ENCODE results near the gene DSCAML1.

Gene DSCAML1

DNA sequence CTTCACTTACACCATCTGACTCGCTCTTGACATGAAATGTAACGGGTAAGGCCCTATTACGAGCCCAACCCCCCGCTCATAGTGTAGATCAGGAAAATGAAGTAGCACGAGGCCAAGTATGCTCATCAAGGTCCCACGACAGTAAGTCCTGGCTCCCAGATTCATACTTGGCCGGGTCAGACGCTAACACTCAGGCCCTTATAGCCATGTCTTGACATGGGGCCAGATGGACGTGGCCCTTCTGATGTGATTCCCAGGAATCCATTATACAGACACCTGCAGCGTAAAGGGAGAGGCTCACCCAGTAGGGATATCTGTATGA, 294.3 kb downstream of the DSCAML1 start:
- no peak overlapping the region for H3K4me3 ChIP-seq (ENCODE audit: low read depth, low read length)
- no peak for DNase-seq (ENCODE audit: low read depth)

DNA sequence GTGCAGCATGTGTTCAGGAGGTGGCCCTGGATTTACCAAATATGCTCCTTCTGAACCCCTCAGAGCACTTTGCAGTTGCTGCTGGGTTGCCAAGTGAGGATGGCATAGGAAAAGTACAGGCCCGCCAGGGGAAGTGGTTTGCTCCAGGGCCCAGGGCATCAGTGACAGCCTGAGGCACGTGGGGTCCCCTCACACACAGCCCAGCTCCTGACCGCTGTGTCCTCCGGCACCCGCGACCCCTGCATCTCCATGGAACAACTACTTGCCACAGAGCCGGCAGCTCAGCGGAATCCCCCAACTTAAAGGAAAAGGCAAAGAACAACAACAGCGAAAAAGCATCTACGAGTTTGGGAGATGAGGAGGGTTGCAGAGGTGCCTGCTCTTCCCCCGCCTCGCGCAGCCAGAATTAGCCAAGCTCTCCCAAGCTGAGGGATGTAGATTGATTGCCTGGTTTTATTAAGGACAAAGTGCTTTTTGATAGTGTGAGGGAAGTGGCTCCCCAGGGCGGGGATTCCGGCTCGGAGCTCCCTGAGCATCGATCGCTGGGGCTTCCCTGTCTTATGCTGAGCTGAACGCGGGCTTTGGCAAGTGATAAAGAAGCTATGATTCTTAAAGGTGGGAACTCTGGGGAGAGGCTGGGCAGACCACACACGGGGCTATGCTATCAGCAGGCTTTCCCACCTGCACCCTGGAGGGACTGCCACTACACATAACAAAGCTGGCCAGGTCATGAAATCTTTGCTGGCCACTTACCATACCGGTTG, 294.8 kb downstream of the DSCAML1 start:
- no peak overlapping the region for H3K4me3 ChIP-seq (ENCODE audit: low read depth, low read length)
- no peak for DNase-seq (ENCODE audit: low read depth)

DNA sequence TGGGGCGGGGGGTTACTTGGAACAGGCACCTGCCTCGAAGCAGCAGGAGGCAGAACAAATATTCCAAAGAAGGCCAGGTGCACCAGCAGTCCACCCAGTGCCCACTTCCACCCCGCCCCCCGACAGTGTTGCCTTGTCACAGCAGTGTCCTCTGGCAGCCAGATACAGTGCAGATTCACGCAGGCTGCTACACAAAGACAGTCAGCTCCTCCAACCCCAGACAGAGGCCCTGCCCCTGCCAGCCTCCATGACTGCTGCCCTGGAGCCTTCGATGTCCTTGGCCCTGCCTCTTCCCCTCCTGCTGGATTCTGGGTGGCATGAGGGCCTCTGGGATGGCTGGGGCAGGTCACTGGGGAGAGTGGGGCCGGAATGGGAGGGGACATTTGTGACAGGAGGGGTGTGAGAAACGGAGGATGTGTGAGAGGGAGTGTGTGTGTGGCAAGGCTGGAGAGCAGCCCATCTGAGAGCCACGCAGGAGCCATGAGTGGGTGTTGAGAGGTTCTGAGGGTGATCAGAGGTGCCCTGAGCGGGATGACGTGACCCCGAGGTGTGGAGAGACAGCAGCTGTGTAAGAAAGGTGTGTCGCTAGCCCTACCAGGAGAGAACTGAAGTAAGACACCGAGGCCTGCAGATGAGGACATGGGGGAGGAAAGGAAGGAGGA, 295.6 kb downstream of the DSCAML1 start:
- no peak overlapping the region for H3K4me3 ChIP-seq (ENCODE audit: low read depth, low read length)
- DNase-seq (ENCODE audit: low read depth) = no peak

- no peak overlapping the region for H3K4me3 ChIP-seq (ENCODE audit: low read depth, low read length)
- DNase-seq (ENCODE audit: low read depth) = no peak
Observed at GRCh38 chr11:117498791-117499190, 298.2 kb downstream of the DSCAML1 start.

DNA sequence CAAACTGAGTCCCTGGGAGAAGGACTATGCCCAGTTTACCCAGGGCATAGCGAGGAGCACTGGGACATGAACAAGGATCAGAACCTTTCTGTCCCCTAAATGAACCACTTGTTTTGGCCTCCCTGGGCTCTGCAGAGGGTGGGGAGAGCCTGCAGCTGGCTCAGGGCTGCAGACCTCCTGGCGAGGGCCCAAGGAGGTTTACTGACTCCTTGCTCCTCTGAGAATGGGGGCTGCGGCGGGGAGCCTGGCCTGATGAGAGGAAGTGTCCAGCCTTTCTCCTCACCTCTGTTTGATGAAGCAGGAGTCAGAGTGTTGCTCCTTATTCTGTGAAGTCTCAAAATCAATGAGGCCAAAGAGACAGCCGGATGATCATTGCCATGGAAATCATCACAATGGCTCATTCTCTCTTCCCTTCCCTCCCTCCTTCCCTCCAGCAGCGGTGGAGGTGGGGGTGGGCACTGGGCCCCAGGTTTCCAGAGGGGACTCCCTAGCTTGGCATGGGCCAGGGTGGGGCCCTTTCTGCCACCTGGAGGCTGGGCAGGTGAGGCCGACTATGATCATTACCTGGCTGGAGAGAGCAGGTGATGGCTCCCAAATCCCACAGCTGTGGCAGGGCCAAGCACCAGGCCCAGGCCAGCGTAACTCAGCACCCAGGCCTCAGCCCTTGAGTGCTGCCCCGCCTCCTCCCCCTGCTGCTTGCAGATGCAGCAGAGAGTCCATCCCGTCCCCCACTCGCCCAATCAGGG, 299.6 kb downstream of the DSCAML1 start:
- no peak for DNase-seq (ENCODE audit: low read depth)
- H3K4me3 ChIP-seq (ENCODE audit: low read depth, low read length) = no peak overlapping the region

GRCh38 chr11:117495357-117495756, 301.7 kb downstream of the DSCAML1 start:
- no peak overlapping the region for H3K4me3 ChIP-seq (ENCODE audit: low read depth, low read length)
- DNase-seq (ENCODE audit: low read depth) = no peak

DNA sequence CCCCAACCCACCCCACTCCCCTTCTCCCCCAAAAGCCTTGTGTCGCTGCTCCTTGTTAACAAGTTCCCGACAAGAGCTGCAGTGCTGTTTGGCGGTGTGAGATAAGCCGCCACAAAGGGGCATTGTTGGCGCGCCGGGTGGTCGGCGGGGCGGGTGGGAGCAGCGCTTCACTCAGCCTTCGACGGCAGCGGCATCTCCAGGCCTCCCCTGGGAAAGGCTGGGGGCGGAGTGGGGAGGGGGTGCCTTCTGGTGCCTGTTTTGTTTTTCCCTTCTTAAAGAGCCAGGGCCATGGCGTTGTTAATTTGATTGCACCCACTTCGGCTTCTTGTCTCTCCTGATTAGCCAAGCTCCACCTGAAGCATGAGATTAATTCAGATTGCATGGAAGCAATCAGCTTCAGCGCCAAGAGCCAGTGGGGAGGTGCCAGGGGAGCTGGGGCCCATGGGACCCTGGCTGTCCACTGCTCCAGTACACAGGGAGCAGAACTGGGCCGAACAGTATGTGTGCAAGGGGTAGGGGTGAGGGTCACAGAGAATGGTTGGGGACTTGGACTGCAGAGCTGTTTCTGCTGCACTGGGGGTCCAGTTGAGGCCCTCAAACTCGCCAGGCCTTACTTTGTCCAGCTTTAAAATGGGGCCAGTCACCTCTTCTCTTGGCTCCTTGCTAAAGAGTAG, 304.3 kb downstream of the DSCAML1 start:
- no peak overlapping the region for H3K4me3 ChIP-seq (ENCODE audit: low read depth, low read length)
- DNase-seq (ENCODE audit: low read depth) = no peak

DNA sequence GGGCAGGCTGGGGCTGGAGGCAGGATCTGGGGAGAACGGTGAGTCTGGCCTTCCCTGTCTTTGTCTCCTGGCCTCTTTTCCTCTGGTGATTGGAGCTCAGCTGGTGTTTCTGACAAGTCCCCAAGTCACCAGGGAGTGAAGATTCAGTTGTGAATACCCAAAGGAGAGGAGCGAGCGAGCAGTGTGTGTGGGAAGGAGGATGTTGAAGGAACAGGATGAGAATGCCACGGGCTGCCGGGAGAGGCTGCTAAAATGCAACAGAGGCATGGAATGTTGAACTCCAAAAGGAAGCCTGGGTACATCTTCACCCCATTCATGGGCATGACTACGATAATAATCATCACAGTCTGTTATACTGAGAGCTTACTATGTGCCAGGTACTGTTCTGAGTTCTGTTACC, 306.1 kb downstream of the DSCAML1 start:
- DNase-seq (ENCODE audit: low read depth) = no peak
- H3K4me3 ChIP-seq (ENCODE audit: low read depth, low read length) = no peak overlapping the region

- H3K4me3 ChIP-seq (ENCODE audit: low read depth, low read length) = no peak overlapping the region
- no peak for DNase-seq (ENCODE audit: low read depth)
Observed at GRCh38 chr11:117489999-117490679, 306.9 kb downstream of the DSCAML1 start.

DNA sequence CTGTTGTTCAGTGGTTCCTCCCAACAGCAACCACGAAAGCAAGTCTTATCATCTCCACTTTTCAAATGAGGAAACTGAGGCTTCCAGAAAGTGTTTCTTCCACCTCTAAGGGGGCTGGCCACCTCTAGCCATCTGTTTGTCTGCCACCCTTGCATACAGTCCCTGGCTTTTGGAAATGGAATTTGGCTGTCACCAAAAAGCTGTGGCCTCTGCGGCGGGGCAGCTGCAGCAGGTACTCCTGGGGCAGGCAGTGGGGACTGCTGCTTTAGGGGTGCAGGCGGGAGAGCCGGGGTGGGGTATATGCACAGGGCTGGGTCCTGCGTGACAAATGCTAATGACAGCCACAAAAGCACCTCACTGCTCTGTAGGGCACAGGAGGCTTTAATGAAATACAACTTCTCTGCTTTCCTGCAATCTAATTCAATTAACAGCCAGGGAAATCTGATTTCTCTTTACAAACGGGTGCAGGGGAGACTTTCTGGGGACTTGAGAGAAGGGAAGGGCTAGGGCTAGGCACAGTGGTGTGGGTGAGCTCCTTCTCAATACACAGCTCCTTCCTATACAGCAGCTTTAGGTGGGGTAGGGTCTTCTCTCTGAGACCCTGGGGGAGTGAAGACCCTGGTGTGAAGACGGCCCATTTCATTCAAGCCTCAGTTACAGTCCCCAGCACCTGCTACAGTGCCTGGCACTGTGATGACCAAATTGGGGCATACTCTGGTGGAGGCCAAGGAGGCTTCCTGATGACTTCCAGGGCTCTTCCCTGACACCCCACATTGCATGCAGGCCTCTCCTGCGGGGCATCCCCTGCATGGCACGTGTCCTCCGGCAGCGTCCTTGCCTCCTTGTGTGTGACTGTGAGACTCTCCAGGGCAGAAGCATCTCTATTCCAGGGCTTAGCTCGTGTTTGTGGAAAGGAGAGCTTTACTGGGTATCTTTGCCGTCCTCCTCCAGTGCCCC, 307.7 kb downstream of the DSCAML1 start:
- H3K4me3 ChIP-seq (ENCODE audit: low read depth, low read length) = no peak overlapping the region
- DNase-seq (ENCODE audit: low read depth) = no peak

DNA sequence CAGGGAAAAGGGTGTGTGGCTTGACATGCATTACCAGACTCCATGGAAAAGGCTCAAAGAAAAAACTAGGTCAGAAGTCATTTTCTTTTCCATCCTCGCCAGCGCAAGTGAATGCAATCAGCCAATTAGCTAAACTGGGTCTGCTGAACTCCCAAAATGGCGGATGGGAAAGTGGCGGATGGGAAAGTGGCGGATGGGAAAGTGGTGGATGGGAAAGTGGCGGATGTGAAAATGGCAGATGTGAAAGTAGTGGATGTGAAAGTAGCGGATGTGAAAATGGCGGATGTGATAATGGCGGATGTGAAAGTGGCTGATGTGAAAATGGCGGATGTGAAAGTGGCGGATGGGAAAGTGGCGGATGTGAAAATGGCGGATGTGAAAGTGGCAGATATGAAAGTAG, 311.0 kb downstream of the DSCAML1 start:
- H3K4me3 ChIP-seq (ENCODE audit: low read depth, low read length) = no peak overlapping the region
- no peak for DNase-seq (ENCODE audit: low read depth)

DNA sequence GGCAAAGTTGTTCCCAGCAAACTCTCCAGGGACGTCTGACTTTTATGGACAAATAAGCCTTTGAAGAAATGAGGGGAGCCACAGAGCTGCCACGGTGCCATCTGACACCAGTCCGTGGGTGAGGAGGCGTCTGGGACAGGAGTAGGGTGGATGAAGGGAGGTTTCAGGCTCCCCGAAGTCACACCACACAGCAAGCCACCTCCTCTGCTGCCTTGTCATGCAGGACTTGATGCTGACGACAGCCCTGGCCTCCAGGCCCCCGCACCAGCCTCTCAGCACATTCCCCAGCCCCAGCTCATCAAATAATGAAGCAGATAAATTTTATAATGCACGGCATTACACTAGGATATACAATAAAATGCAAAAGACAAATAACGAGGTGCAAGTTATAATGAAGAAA, 312.9 kb downstream of the DSCAML1 start:
- H3K4me3 ChIP-seq (ENCODE audit: low read depth, low read length) = no peak overlapping the region
- DNase-seq (ENCODE audit: low read depth) = peak; percentile 9

DNA sequence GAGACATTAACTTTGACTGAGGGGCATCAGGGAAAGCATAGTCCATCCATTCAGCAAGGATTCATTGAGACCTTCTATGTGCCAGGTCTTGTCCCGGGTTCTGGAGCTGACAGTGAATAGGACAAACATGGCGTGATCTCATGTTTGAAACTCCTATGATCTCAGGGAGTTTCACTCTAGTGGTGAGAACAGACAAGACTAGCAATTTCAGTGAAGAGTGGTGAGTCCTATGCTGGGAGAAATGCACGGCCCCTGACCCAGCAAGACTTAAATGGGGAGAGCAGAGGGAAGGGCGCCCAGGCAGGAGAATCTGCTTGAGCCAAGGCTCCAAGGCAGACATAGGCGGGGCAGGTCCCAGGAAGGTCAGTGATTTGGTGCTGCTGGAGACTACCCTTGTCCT, 313.6 kb downstream of the DSCAML1 start:
- no peak overlapping the region for H3K4me3 ChIP-seq (ENCODE audit: low read depth, low read length)
- no peak for DNase-seq (ENCODE audit: low read depth)

DNA sequence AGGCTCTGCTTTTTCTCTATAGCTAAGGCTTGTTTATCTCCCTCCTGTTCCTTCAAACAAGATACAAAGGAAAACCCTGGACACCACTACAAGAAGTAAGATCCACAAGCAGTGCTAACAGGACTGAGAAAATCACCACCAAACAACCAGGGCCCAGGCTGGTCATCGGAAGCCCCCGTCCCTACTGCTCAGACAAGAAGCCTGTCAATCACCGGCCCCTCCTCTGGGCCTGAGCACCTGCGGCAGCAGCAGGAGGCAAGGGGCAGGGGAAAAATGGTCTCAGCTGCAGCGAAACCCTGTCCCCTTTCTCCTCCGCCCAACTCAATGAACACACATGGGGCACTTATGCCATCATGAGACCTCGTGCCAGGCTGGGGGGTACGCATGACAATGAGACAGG, 314.1 kb downstream of the DSCAML1 start:
- no peak for DNase-seq (ENCODE audit: low read depth)
- H3K4me3 ChIP-seq (ENCODE audit: low read depth, low read length) = no peak overlapping the region

DNA sequence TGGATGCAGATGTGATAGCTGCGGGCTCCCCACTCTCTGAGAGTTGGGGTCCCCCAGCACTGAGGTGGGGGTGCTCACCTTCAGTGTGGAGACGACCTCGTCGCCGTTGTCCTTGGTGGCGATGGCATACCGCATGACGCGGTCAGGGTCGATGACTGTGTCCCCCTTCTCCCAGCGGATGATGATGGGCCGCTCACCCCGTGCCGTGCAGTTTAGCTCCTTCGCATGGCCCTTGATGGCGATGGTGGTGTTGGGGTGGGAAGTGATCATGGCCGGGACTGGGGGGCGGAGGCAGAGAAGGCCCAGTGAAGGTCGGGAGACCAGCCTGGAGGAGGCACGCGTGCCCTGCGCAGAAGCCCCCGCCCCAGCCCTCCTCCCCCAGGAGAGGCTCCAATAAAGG, 315.1 kb downstream of the DSCAML1 start:
- DNase-seq (ENCODE audit: low read depth) = no peak
- H3K4me3 ChIP-seq (ENCODE audit: low read depth, low read length) = no peak overlapping the region

GRCh38 chr11:117481036-117481435, 316.0 kb downstream of the DSCAML1 start:
- DNase-seq (ENCODE audit: low read depth) = no peak
- H3K4me3 ChIP-seq (ENCODE audit: low read depth, low read length) = no peak overlapping the region

- DNase-seq (ENCODE audit: low read depth) = no peak
- H3K4me3 ChIP-seq (ENCODE audit: low read depth, low read length) = no peak overlapping the region
Observed at GRCh38 chr11:117480221-117480620, 316.8 kb downstream of the DSCAML1 start.

GRCh38 chr11:117479372-117479771, 317.6 kb downstream of the DSCAML1 start:
- no peak for DNase-seq (ENCODE audit: low read depth)
- no peak overlapping the region for H3K4me3 ChIP-seq (ENCODE audit: low read depth, low read length)

DNA sequence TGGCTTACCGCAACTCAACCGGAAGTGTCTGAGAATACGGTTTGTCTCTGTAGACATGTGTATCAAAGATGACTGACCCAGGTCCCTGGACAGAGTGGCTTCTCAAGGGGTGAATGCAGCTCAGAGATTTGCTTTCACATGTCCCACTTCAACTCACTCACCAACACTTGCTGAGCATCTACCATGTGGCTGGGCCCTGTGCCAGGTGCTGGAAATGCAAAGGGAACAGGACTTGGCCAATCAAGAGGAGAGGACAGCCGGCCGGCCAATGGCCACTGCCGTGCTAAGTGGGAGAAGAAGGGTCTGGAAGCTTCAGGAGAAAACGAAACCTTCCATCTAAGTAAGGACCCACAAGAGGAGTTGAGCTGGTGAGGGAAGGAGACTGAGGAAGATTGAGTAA, 318.1 kb downstream of the DSCAML1 start:
- no peak overlapping the region for H3K4me3 ChIP-seq (ENCODE audit: low read depth, low read length)
- no peak for DNase-seq (ENCODE audit: low read depth)
